A549 (cell line): ENCODE results near the gene GFOD2. TPM values are rescaled to one million over a fixed set of nuclear protein-coding genes. Genes with fewer than 3 reads are reported as not detected.

Experiments
- ATAC-seq, 2 experiments: fragments of 200-7000 bp in 1 of 2; fragments of >200 bp in 1 of 2; cut with Nextera tagmentation in 1 of 2; cut with Tn5 transposase in 1 of 2; 3 replicates each; pipeline versions ENCODE4 v1.8.0 to v1.9.1; 2018 to 2020; ENCODE audit warnings: mild to moderate bottlenecking in 1 of 2, moderate library complexity in 1 of 2
- CTCF ChIA-PET: fragments of 300-600 bp; sonication (Branson Sonifier 250); formaldehyde crosslinking; extraction: SDS; loops from one replicate; lab custom pipeline; 2021; ENCODE audit warnings: antibody characterized with exemption, inconsistent platforms; lab: Yijun Ruan, JAX
- POLR2A ChIA-PET: fragments of 350-600 bp; formaldehyde crosslinking; extraction: SDS; loops from one replicate; lab custom pipeline; 2021; ENCODE audit warnings: antibody characterized with exemption, inconsistent platforms; lab: Yijun Ruan, JAX
- DNase-seq, 2 experiments: peaks; one replicate each; pipeline versions ENCODE4 v3.0.0 to v3.0.0-alpha.2; 2011 to 2016; ENCODE audit warnings: low read depth in 1 of 2, low spot score in 1 of 2
- FAIRE-seq: peaks from 2 replicates; lab custom pipeline; 2011; peaks lifted over from hg19 to GRCh38; lab: Jason Lieb, UNC
- H3K27ac ChIP-seq, 2 experiments: fragments of >200 bp; sonication (Bioruptor Twin); formaldehyde crosslinking; 3 replicates each; pipeline ENCODE4 v1.5.1; 2016 to 2017
- H3K4me1 ChIP-seq: fragments of >200 bp; sonication (Bioruptor Twin); formaldehyde crosslinking; 3 replicates; pipeline ENCODE4 v1.6.1; 2016
- H3K4me2 ChIP-seq: fragments of >200 bp; sonication (Bioruptor Twin); formaldehyde crosslinking; 3 replicates; pipeline ENCODE4 v1.6.1; 2016
- H3K4me3 ChIP-seq: fragments of >200 bp; sonication (Bioruptor Twin); formaldehyde crosslinking; 3 replicates; pipeline ENCODE4 v1.5.1; 2016
- H3K9me3 ChIP-seq: fragments of >200 bp; sonication (Bioruptor Twin); formaldehyde crosslinking; 3 replicates; pipeline ENCODE4 v1.6.1; 2016
- ATOH8 ChIP-seq: fragments of 250-450 bp; sonication (Bioruptor Pico); IDR thresholded peaks from 2 replicates; pipeline ENCODE4 v1.5.0; 2020; ENCODE audit warnings: low read depth, mild to moderate bottlenecking, moderate library complexity
- CBX2 ChIP-seq: fragments of 200-600 bp; sonication (generic); IDR thresholded peaks from 2 replicates; pipeline ENCODE4 v1.6.1; 2016; ENCODE audit warnings: low read depth, mild to moderate bottlenecking, borderline replicate concordance
- CEBPB ChIP-seq, 2 experiments: fragments of >200 bp in 1 of 2; sonication (Bioruptor Twin) in 1 of 2; formaldehyde crosslinking in 1 of 2; IDR thresholded peaks; 2 replicates each; pipeline ENCODE4 v1.6.1; 2012 to 2016
- CHD4 ChIP-seq: fragments of 200-600 bp; sonication (generic); IDR thresholded peaks from 2 replicates; pipeline ENCODE4 v1.6.1; 2016; ENCODE audit warnings: antibody characterized with exemption, mild to moderate bottlenecking, borderline replicate concordance
- EHF ChIP-seq: fragments of 250-450 bp; sonication (Bioruptor Pico); IDR thresholded peaks from 2 replicates; pipeline ENCODE4 v1.5.0; 2020; ENCODE audit warnings: mild to moderate bottlenecking
- FOSB ChIP-seq: fragments of 250-450 bp; sonication (Bioruptor Pico); IDR thresholded peaks from 2 replicates; pipeline ENCODE4 v1.5.0; 2020; ENCODE audit warnings: mild to moderate bottlenecking, moderate library complexity
- FOSL2 ChIP-seq, 2 experiments: fragments of 450-650 bp in 1 of 2; fragments of >200 bp in 1 of 2; sonication (Bioruptor Twin) in 1 of 2; formaldehyde crosslinking; IDR thresholded peaks; 2 replicates each; pipeline versions ENCODE4 v1.5.0 to v1.6.1; 2016 to 2020; ENCODE audit warnings: mild to moderate bottlenecking in 1 of 2, moderate library complexity in 1 of 2
- HEYL ChIP-seq: fragments of 250-450 bp; sonication (Bioruptor Pico); IDR thresholded peaks from 2 replicates; pipeline ENCODE4 v1.8.0; 2021; ENCODE audit warnings: mild to moderate bottlenecking, moderate library complexity
- HMGXB4 ChIP-seq: fragments of 250-450 bp; sonication (Bioruptor Pico); IDR thresholded peaks from 2 replicates; pipeline ENCODE4 v1.5.0; 2021; ENCODE audit warnings: mild to moderate bottlenecking, moderate library complexity, borderline replicate concordance
- HOXB13 ChIP-seq: fragments of 250-450 bp; sonication (Bioruptor Pico); IDR thresholded peaks from 2 replicates; pipeline ENCODE4 v1.5.0; 2020; ENCODE audit warnings: low read depth, mild to moderate bottlenecking, moderate library complexity
- JUN ChIP-seq, 2 experiments: fragments of >200 bp; sonication (Bioruptor Twin); formaldehyde crosslinking; IDR thresholded peaks; 2 replicates in 1 of 2; 3 replicates in 1 of 2; pipeline ENCODE4 v1.6.1; 2016 to 2017
- KDM1A ChIP-seq: fragments of 200-600 bp; sonication (generic); IDR thresholded peaks from 2 replicates; pipeline ENCODE4 v1.6.1; 2016; ENCODE audit warnings: low read depth, mild to moderate bottlenecking
- KDM5A ChIP-seq: fragments of 200-600 bp; sonication (generic); IDR thresholded peaks from 2 replicates; pipeline ENCODE4 v1.6.1; 2016; ENCODE audit warnings: antibody characterized with exemption, mild to moderate bottlenecking
- NR3C1 ChIP-seq: fragments of >200 bp; sonication (Bioruptor Twin); formaldehyde crosslinking; IDR thresholded peaks from 3 replicates; pipeline ENCODE4 v1.6.1; 2017
- PHF8 ChIP-seq: fragments of 200-600 bp; sonication (generic); IDR thresholded peaks from 2 replicates; pipeline ENCODE4 v1.6.1; 2016; ENCODE audit warnings: low read depth, mild to moderate bottlenecking, antibody characterized with exemption, moderate library complexity, borderline replicate concordance
- RFX5 ChIP-seq: fragments of 450-650 bp; IDR thresholded peaks from 2 replicates; pipeline ENCODE4 v1.7.1; 2014; ENCODE audit warnings: antibody characterized with exemption, mild to moderate bottlenecking, moderate library complexity
- RNF2 ChIP-seq: fragments of 200-600 bp; sonication (generic); IDR thresholded peaks from 2 replicates; pipeline ENCODE4 v1.6.1; 2016; ENCODE audit warnings: low read depth, mild to moderate bottlenecking, antibody characterized with exemption, moderate library complexity, borderline replicate concordance
- SMC3 ChIP-seq: fragments of >200 bp; sonication (Bioruptor Twin); formaldehyde crosslinking; IDR thresholded peaks from 3 replicates; pipeline ENCODE4 v1.6.1; 2018; ENCODE audit warnings: inconsistent platforms
- TP53 ChIP-seq: fragments of 250-450 bp; sonication (Bioruptor Pico); IDR thresholded peaks from 2 replicates; pipeline ENCODE4 v1.5.0; 2021; ENCODE audit warnings: mild to moderate bottlenecking, moderate library complexity
- ZNF302 ChIP-seq: fragments of 250-450 bp; sonication (Bioruptor Pico); IDR thresholded peaks from 2 replicates; pipeline ENCODE4 v1.9.0; 2021; ENCODE audit warnings: inconsistent platforms, mild to moderate bottlenecking, moderate library complexity
- WGBS: methylation state at CpG from one replicate; pipeline ENCODE4 v1.1.6; 2017; ENCODE audit errors: missing lambda C conversion rate; 5-methylcytosine and 5-hydroxymethylcytosine counted together
- polyA plus RNA-seq, 4 experiments: library from polyadenylated mRNA; depleted of rRNA in 3 of 4; stranded (reverse); fragments of >200 nt; fragmentation: RNase III in 1 of 4; extraction: RNeasy Plus Mini Kit Qiagen cat#74134 plus additional on column Dnase treatment in 1 of 4; gene quantifications; 2 replicates in 3 of 4; 3 replicates in 1 of 4; pipeline ENCODE4 v1.2.3, GENCODE V29; 2011 to 2017
- TF ChIP-seq, protein P1 (sequence below): fragments of >200 bp; sonication (Bioruptor Twin); formaldehyde crosslinking; IDR thresholded peaks from 3 replicates; pipeline ENCODE4 v1.5.1; 2016
- TF ChIP-seq, protein P2 (sequence below): fragments of 200-600 bp; sonication (generic); IDR thresholded peaks from 2 replicates; pipeline ENCODE4 v1.6.1; 2016; ENCODE audit warnings: antibody characterized with exemption, mild to moderate bottlenecking, moderate library complexity
- TF ChIP-seq, protein P3 (sequence below): IDR thresholded peaks from 2 replicates; pipeline ENCODE4 v1.6.1; 2012

The GFOD2 gene
- polyA plus RNA-seq, 2 of the 4 experiments (the other 2 are of a cell fraction): 10.3 to 16.4 TPM

GRCh38 chr16:67733734-67734470 lies 14.8 kb upstream of the GFOD2 start:
- ATAC-seq (no peak), DNase-seq (no peak), FAIRE-seq (no peak)
- Histone ChIP-seq H3K4me3 (no peak overlapping the region), H3K27ac (no peak overlapping the region)
- TF ChIP-seq FOSL2 (IDR thresholded peaks at IDR 0.05): no peak
- TF ChIP-seq FOSL2 (CRISPR knock-in tag; IDR thresholded peaks at IDR 0.05): no peak
- no peak for TF ChIP-seq SMC3
- no peak for TF ChIP-seq FOSB (CRISPR knock-in tag)
- TF ChIP-seq CHD4: no peak
- TF ChIP-seq, protein P1, sequence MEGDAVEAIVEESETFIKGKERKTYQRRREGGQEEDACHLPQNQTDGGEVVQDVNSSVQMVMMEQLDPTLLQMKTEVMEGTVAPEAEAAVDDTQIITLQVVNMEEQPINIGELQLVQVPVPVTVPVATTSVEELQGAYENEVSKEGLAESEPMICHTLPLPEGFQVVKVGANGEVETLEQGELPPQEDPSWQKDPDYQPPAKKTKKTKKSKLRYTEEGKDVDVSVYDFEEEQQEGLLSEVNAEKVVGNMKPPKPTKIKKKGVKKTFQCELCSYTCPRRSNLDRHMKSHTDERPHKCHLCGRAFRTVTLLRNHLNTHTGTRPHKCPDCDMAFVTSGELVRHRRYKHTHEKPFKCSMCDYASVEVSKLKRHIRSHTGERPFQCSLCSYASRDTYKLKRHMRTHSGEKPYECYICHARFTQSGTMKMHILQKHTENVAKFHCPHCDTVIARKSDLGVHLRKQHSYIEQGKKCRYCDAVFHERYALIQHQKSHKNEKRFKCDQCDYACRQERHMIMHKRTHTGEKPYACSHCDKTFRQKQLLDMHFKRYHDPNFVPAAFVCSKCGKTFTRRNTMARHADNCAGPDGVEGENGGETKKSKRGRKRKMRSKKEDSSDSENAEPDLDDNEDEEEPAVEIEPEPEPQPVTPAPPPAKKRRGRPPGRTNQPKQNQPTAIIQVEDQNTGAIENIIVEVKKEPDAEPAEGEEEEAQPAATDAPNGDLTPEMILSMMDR: no peak
- TF ChIP-seq PHF8: no peak
- TF ChIP-seq CBX2: no peak
- no peak for TF ChIP-seq RFX5
- no peak for TF ChIP-seq HMGXB4 (CRISPR knock-in tag)
- TF ChIP-seq JUN (IDR thresholded peaks at IDR 0.05): no peak
- no peak for TF ChIP-seq CEBPB (IDR thresholded peaks at IDR 0.05)
- TF ChIP-seq, all 56 proteins: peak for 0
- Histone ChIP-seq H3K4me2 (no peak overlapping the region), H3K9me3 (no peaks in the 10 kb centered on the region), H3K4me1 (no peaks in the 10 kb centered on the region)
- WGBS: 88% methylated on average over 5 of the region's 5 CpGs
- ChIA-PET POLR2A (no interaction called here), CTCF (no interaction called here)

DNA sequence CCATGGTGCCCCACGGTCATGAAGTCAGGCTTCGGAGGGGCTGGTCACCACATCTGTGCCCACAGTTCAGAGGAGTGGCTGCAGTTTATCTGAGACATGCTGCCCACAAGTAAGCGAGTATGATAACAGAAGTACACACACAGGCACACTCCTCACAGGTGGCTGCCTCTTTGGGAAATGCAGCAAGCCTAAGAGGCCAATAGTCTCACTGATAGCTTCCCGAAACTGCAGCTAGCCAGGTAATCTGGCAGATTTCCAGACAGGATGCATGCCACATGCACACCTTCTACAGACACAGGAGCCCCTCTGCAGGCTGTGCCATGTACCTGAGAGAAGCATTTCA lies 12.6 kb upstream of the GFOD2 start:
- POLR2A ChIA-PET: no interaction called here
- no peak for DNase-seq
- WGBS: 84% methylated on average over 4 of the region's 4 CpGs
- no peak overlapping the region for H3K27ac ChIP-seq
- CTCF ChIA-PET: interaction anchor here (0.6 to 1.8 kb wide), 6 partner anchors 22 to 211 kb away, joined by 3 to 5 read pairs (median 4); partner anchors contain the start of gene CARMIL2
- H3K4me3 ChIP-seq: no peak overlapping the region
- H3K4me1 ChIP-seq: no peaks in the 10 kb centered on the region
- no peak for ATAC-seq
- H3K4me2 ChIP-seq: no peak overlapping the region
- H3K9me3 ChIP-seq: no peaks in the 10 kb centered on the region
- no peak for TF ChIP-seq KDM1A
- TF ChIP-seq TP53 (CRISPR knock-in tag): no peak
- no peak for TF ChIP-seq HOXB13
- TF ChIP-seq ZNF302 (CRISPR knock-in tag): no peak
- TF ChIP-seq, protein P2, sequence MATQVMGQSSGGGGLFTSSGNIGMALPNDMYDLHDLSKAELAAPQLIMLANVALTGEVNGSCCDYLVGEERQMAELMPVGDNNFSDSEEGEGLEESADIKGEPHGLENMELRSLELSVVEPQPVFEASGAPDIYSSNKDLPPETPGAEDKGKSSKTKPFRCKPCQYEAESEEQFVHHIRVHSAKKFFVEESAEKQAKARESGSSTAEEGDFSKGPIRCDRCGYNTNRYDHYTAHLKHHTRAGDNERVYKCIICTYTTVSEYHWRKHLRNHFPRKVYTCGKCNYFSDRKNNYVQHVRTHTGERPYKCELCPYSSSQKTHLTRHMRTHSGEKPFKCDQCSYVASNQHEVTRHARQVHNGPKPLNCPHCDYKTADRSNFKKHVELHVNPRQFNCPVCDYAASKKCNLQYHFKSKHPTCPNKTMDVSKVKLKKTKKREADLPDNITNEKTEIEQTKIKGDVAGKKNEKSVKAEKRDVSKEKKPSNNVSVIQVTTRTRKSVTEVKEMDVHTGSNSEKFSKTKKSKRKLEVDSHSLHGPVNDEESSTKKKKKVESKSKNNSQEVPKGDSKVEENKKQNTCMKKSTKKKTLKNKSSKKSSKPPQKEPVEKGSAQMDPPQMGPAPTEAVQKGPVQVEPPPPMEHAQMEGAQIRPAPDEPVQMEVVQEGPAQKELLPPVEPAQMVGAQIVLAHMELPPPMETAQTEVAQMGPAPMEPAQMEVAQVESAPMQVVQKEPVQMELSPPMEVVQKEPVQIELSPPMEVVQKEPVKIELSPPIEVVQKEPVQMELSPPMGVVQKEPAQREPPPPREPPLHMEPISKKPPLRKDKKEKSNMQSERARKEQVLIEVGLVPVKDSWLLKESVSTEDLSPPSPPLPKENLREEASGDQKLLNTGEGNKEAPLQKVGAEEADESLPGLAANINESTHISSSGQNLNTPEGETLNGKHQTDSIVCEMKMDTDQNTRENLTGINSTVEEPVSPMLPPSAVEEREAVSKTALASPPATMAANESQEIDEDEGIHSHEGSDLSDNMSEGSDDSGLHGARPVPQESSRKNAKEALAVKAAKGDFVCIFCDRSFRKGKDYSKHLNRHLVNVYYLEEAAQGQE: no peak
- no peak for TF ChIP-seq EHF (CRISPR knock-in tag)
- no peak for TF ChIP-seq RNF2
- TF ChIP-seq CEBPB (IDR thresholded peaks at IDR 0.05): no peak
- TF ChIP-seq NR3C1: no peak
- TF ChIP-seq, protein P3, sequence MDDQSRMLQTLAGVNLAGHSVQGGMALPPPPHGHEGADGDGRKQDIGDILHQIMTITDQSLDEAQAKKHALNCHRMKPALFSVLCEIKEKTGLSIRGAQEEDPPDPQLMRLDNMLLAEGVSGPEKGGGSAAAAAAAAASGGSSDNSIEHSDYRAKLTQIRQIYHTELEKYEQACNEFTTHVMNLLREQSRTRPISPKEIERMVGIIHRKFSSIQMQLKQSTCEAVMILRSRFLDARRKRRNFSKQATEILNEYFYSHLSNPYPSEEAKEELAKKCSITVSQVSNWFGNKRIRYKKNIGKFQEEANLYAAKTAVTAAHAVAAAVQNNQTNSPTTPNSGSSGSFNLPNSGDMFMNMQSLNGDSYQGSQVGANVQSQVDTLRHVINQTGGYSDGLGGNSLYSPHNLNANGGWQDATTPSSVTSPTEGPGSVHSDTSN: no peak
- no peak for TF ChIP-seq ATOH8 (CRISPR knock-in tag)
- TF ChIP-seq HEYL (CRISPR knock-in tag): no peak
- TF ChIP-seq KDM5A: no peak
- FAIRE-seq: no peak
